Measurements from ENCODE around the gene KRTAP5-7. TPM values are rescaled to one million over a fixed set of nuclear protein-coding genes. Genes with fewer than 3 reads are reported as not detected.

The KRTAP5-7 gene
- total and polyA plus RNA-seq, 11 donors = not detected

- 86 to 99% (median 95%) methylated on average over 7 to 18 of the region's 18 CpGs for WGBS, 4 donors
- Histone ChIP-seq H3K9me3 (no peaks in the 10 kb centered on the region), H3K4me1 (no peaks in the 10 kb centered on the region), H3K27me3 (no peaks in the 10 kb centered on the region), H3K27ac (no peak overlapping the region), H3K36me3 (peaks cover 0 to 93% (median 82%) of the 10 kb centered on the region in 9 donors), H3K4me3 (no peak overlapping the region)
- DNase-seq = no peak
- TF ChIP-seq CTCF (IDR thresholded peaks at IDR 0.05) (no peak), POLR2A (IDR thresholded peaks at IDR 0.05) (no peak)
- intact Hi-C loops (cut with DNase I) = no loop called here
- no peak for ATAC-seq
Measured at GRCh38 chr11:71482216-71482615, 44.9 kb upstream of the KRTAP5-7 start.

GRCh38 chr11:71482746-71483364 lies 44.2 kb upstream of the KRTAP5-7 start:
- Histone ChIP-seq H3K27me3 (no peaks in the 10 kb centered on the region), H3K27ac (no peak overlapping the region), H3K4me1 (peaks cover 0 to 2% (median 0%) of the 10 kb centered on the region in 12 donors), H3K36me3 (peaks cover 0 to 87% (median 77%) of the 10 kb centered on the region in 9 donors), H3K9me3 (no peaks in the 10 kb centered on the region), H3K4me3 (no peak overlapping the region)
- peak in 1 of 5 donors; percentile 14 for DNase-seq
- intact Hi-C loops (cut with DNase I) = no loop called here
- 91 to 99% (median 97%) methylated on average over 10 to 13 of the region's 13 CpGs for WGBS, 4 donors
- TF ChIP-seq CTCF (IDR thresholded peaks at IDR 0.05) (no peak), POLR2A (IDR thresholded peaks at IDR 0.05) (no peak)
- no peak for ATAC-seq

- Histone ChIP-seq H3K27me3 (no peaks in the 10 kb centered on the region), H3K9me3 (no peaks in the 10 kb centered on the region), H3K27ac (no peak overlapping the region), H3K36me3 (peaks cover 0 to 90% (median 70%) of the 10 kb centered on the region in 9 donors), H3K4me1 (peaks cover 0 to 8% (median 0%) of the 10 kb centered on the region in 12 donors), H3K4me3 (no peak overlapping the region)
- intact Hi-C loops (cut with DNase I) = no loop called here
- TF ChIP-seq POLR2A (IDR thresholded peaks at IDR 0.05) = no peak
- 97 to 98% (median 97%) methylated on average over 6 of the region's 6 CpGs for WGBS, 4 donors
- DNase-seq (no peak), ATAC-seq (no peak)
Measured at GRCh38 chr11:71483692-71484091, 43.4 kb upstream of the KRTAP5-7 start.

GRCh38 chr11:71484248-71485062 lies 42.6 kb upstream of the KRTAP5-7 start:
- WGBS, 4 donors = 93 to 96% (median 94%) methylated on average over 23 of the region's 23 CpGs
- peaks cover 0 to 85% (median 63%) of the 10 kb centered on the region in 9 donors for H3K36me3 ChIP-seq
- no peak for TF ChIP-seq POLR2A (IDR thresholded peaks at IDR 0.05)

GRCh38 chr11:71485063-71485399 lies 42.0 kb upstream of the KRTAP5-7 start:
- Histone ChIP-seq H3K27ac (no peak overlapping the region), H3K4me1 (peaks cover 0 to 8% (median 0%) of the 10 kb centered on the region in 12 donors), H3K27me3 (no peaks in the 10 kb centered on the region), H3K4me3 (no peak overlapping the region), H3K36me3 (peaks cover 0 to 85% (median 57%) of the 10 kb centered on the region in 9 donors), H3K9me3 (no peaks in the 10 kb centered on the region)
- ATAC-seq (no peak), DNase-seq (no peak)
- intact Hi-C loops (cut with DNase I) = no loop called here
- TF ChIP-seq CTCF (IDR thresholded peaks at IDR 0.05) (no peak), POLR2A (IDR thresholded peaks at IDR 0.05) (no peak)
- 92 to 95% (median 93%) methylated on average over 6 of the region's 6 CpGs for WGBS, 4 donors

More at GRCh38 chr11:71484248-71485062, 42.6 kb upstream of the KRTAP5-7 start:
- Histone ChIP-seq H3K4me3 (no peak overlapping the region), H3K9me3 (no peaks in the 10 kb centered on the region), H3K4me1 (peaks cover 0 to 8% (median 0%) of the 10 kb centered on the region in 12 donors), H3K27ac (no peak overlapping the region), H3K27me3 (no peaks in the 10 kb centered on the region)
- ATAC-seq (no peak), DNase-seq (no peak)
- intact Hi-C loops (cut with DNase I) = no loop called here

Data from heart left ventricle (tissue), 16 donors.